GM10248 (cell line): Measurements from ENCODE around the gene RPAP2.
"Not testable (repeated sequence)": the region's sequence is repeated elsewhere in the genome, so short reads cannot be mapped to it uniquely, and the experiment has no call there.

Experiments used
- CTCF ChIA-PET: fragments of 300-600 bp; sonication (Branson Sonifier 250); formaldehyde crosslinking; extraction: SDS; loops from one replicate; lab custom pipeline; 2021; ENCODE audit warnings: antibody characterized with exemption; lab: Yijun Ruan, JAX
- POLR2A ChIA-PET: fragments of 350-650 bp; sonication (Branson Sonifier 250); formaldehyde crosslinking; extraction: SDS; loops from one replicate; lab custom pipeline; 2020; ENCODE audit warnings: antibody characterized with exemption; lab: Yijun Ruan, JAX
- DNase-seq: peaks from one replicate; pipeline ENCODE4 v3.0.0; 2012; ENCODE audit errors: extremely low spot score
- TF ChIP-seq, protein P1 (sequence below): IDR thresholded peaks from 2 replicates; pipeline ENCODE4 v1.5.1; 2012; ENCODE audit warnings: mild to moderate bottlenecking, low read depth; ENCODE audit errors: extremely low read depth, missing control alignments, control extremely low read depth

Gene RPAP2

DNA sequence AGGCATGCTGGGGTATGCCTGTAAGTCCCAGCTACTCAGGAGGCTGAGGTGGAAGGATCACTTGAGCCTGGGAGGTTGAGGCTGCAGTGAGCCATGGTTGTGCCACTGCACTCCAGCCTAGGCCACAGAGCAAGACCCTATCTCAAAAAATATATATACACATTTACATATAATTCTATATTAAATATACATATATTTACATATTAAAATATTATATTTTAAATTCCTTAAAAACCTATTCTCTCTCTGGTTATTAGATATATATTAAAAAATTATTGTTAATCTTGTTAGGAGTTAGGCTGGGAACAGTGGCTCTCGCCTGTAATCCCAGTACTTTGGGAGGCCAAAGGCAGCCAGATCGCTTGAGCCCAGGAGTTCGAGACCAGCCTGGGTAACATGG lies 22.8 kb upstream of the RPAP2 start:
- ChIA-PET CTCF (no interaction called here), POLR2A (no interaction called here)
- TF ChIP-seq, protein P1, sequence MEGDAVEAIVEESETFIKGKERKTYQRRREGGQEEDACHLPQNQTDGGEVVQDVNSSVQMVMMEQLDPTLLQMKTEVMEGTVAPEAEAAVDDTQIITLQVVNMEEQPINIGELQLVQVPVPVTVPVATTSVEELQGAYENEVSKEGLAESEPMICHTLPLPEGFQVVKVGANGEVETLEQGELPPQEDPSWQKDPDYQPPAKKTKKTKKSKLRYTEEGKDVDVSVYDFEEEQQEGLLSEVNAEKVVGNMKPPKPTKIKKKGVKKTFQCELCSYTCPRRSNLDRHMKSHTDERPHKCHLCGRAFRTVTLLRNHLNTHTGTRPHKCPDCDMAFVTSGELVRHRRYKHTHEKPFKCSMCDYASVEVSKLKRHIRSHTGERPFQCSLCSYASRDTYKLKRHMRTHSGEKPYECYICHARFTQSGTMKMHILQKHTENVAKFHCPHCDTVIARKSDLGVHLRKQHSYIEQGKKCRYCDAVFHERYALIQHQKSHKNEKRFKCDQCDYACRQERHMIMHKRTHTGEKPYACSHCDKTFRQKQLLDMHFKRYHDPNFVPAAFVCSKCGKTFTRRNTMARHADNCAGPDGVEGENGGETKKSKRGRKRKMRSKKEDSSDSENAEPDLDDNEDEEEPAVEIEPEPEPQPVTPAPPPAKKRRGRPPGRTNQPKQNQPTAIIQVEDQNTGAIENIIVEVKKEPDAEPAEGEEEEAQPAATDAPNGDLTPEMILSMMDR = no peak
- DNase-seq = no peak

DNA sequence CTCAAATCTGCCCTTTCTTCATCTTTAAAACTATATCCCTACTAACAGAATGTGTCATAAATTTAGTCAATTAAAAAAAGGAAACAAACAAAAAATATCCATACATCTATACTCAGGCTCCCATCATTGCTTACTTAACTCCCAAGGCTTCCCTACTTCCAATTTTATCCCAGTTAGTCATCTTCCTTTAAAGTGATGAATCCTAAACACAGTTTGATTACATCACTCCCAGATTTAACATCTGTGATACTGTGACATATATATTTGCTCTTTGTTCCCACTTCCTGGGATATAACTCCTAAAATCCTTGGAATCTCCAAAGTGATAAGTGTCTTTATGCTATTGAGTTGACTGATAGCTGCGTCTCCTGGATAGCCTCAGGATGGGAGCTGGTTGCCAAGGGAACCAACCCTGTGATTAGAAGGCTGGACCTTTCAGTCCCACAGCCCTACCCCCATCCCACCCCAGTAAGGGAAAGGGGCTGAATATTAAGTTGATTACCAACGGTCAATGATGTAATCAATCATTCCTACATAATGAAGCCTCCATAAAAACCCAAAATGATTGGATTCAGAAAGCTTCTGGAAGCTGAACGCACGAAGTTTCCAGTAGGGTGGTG lies 21.6 kb upstream of the RPAP2 start:
- TF ChIP-seq, protein P1 = no peak
- POLR2A ChIA-PET = no interaction called here
- DNase-seq = no peak
- CTCF ChIA-PET = no interaction called here

DNA sequence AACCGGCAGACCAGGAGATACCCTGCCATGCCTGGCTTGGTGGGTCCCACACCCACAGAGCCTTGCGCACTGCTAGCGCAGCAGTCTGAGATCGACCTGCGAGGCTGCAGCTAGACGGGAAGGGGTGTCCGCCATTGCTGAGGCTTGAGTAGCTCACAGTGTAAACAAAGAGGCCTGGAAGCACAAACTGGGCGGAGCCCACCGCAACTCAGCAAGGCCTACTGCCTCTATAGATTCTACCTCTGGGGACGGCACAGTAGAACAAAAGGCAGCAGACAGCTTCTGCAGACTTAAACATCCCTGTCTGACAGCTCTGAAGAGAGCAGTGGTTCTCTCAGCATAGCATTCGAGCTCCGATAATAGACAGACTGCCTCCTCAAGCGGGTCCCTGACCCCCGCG lies 19.1 kb upstream of the RPAP2 start:
- POLR2A ChIA-PET, DNase-seq: not testable (repeated sequence)
- CTCF ChIA-PET = interaction anchor here (2.1 kb wide), 1 partner anchor 11 kb away, joined by 7 read pairs; no protein-coding TSS in a partner anchor

DNA sequence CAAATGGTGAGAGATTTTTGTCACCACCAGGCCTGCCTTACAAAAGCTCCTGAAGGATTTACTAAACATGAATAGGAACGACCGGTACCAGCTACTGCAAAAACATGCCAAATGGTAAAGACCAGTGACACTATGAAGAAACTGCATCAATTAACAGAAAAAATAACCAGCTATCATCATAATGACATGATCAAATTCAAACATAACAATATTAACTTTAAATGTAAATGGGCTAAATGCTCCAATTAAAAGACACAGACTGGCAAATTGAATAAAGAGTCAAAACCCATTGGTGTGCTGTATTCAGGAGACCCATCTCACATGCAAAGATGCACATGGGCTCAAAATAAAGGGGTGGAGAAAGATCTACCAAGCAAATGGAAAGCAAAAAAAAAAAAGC lies 17.4 kb upstream of the RPAP2 start:
- DNase-seq, POLR2A ChIA-PET: not testable (repeated sequence)
- CTCF ChIA-PET = interaction anchor here (0.7 to 2.0 kb wide), 3 partner anchors 9 to 15 kb away, joined by 3 to 7 read pairs (median 3); no protein-coding TSS in a partner anchor

DNA sequence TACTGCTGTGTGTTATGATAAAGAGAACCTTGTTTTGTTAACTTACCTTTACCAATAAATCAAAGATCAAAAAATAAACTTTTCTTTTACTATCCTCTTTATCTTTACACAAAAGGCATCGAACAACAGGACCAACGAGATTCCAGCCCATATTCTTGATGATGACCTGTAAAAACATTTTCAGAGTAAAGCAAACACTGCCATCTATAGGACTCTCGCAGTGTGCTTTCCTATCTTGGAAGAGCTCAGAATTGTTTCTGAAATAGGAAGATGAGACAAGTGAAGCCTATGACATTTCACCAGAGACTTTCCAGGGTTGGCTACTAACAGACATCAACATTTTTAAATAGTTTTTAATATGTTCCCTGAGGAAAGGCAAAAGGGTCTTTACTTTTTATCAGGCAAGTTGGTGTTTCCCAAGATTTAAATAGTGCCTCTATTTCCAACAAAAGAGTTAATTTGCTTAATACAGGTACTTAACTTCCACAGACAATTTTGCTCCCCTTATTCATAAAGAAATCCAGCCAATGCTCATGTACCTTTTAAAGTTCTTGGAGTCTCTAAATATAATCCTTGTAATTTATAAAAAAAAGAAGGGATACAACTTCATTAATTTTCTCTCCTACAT lies 7.4 kb upstream of the RPAP2 start:
- ChIA-PET CTCF (interaction anchor here (0.6 to 2.1 kb wide), 15 partner anchors 10 to 1008 kb away, joined by 3 to 10 read pairs (median 3); no protein-coding TSS in a partner anchor), POLR2A (no interaction called here)
- DNase-seq = no peak
- TF ChIP-seq, protein P1 = peak; percentile 71

DNA sequence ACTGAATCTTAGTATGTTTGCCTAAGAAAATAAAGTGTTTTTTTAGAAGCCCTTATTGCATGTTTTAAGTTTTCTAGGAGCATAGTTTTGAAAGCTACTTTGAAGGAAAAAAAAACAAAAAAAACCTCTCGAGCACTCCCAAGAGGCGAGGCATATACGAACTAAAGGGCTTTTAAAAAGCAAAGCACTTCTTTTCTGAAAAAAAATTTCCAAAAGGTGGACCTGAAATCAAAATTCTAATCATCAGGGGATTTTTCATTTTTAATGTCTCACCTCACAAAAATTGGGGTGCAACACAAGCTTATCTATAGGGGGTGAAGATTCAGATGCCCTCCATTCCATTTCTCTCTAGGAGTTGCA lies 666 bp upstream of the RPAP2 start:
- ChIA-PET CTCF (interaction anchor here (2.5 kb wide), 1 partner anchor 10 kb away, joined by 8 read pairs; no protein-coding TSS in a partner anchor), POLR2A (no interaction called here)
- TF ChIP-seq, protein P1 = no peak
- no peak for DNase-seq

DNA sequence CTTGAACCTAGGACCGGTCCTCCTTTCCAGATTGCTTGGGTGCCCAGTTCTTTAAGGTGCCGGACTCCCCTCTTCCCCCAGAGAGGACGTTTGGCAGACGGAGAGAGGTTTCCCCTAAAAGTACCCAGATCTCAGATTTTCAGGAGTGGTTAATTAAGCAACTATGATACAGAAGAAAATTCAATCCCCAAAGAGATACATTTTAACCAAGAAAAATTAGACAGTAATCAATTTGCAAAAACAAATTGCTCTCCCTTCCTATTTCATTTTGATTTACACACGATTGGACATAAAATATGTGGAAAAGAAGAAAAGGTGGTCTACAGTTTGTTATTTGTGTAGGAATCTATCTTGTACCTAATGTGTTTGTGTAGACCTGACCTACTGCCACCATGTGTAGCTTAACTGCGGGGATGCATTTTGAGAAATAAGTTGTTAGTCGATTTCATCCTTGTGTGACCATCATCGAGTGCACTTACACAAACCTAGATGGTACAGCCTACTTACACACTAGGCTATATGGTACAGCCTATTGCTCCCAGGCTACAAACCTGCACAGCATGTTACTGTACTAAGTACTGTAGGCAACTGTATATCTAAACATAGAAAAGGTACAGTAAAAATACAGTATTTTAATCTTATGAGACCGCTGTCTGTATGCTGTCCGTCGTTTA lies 755 bp downstream of the RPAP2 start:
- TF ChIP-seq, protein P1 = no peak
- no peak for DNase-seq
- CTCF ChIA-PET = interaction anchor here (1.5 to 2.6 kb wide), 3 partner anchors 9 to 186 kb away, joined by 4 to 15 read pairs (median 8); no protein-coding TSS in a partner anchor
- POLR2A ChIA-PET = interaction anchor here (0.7 kb wide), 1 partner anchor 269 kb away, joined by 3 read pairs; no protein-coding TSS in a partner anchor
